Esophagus squamous epithelium (tissue), 5 donors: ENCODE measurements around the gene TXNDC17. TPM values are rescaled to one million over a fixed set of nuclear protein-coding genes. Genes with fewer than 3 reads are reported as not detected.

Experiments
- DNase-seq: peaks from one replicate; lab custom pipeline; 2025; lab: John Stamatoyannopoulos, UW
- H3K27ac ChIP-seq, 4 donors: fragments of 200-600 bp; sonication (generic); one replicate each; pipeline ENCODE4 v1.5.1; 2016 to 2019; ENCODE audit warnings: mild to moderate bottlenecking in 1 of 4
- H3K27me3 ChIP-seq, 4 donors: fragments of 200-600 bp; sonication (generic); 1 replicate in 3 of 4; 2 replicates in 1 of 4; pipeline versions ENCODE4 v1.5.1 to v1.6.0; 2017 to 2021; ENCODE audit warnings: antibody characterized with exemption in 1 of 4
- H3K36me3 ChIP-seq, 3 donors: fragments of 200-600 bp; sonication (generic); one replicate each; pipeline ENCODE4 v1.5.1; 2016 to 2019
- H3K4me1 ChIP-seq, 3 donors: fragments of 200-600 bp; sonication (generic); one replicate each; pipeline ENCODE4 v1.5.1; 2017 to 2019
- H3K4me3 ChIP-seq, 4 donors: fragments of 200-600 bp; sonication (generic); 1 replicate in 3 of 4; 2 replicates in 1 of 4; pipeline ENCODE4 v1.5.1; 2016 to 2019; ENCODE audit warnings: mild to moderate bottlenecking in 2 of 4, moderate library complexity in 1 of 4
- H3K9me3 ChIP-seq, 3 donors: fragments of 200-600 bp; sonication (generic); one replicate each; pipeline ENCODE4 v1.5.1; 2016 to 2019
- CTCF ChIP-seq, 6 experiments: fragments of 450-650 bp in 4 of 6; fragments of 200-600 bp in 2 of 6; sonication (generic) in 2 of 6; IDR thresholded peaks; one replicate each; pipeline ENCODE4 v1.5.1; 2016 to 2019; ENCODE audit warnings: antibody characterized with exemption in 6 of 6, mild to moderate bottlenecking in 4 of 6, moderate library complexity in 4 of 6
- POLR2A ChIP-seq, 4 donors: fragments of 450-650 bp; IDR thresholded peaks; one replicate each; pipeline ENCODE4 v1.6.1; 2017; ENCODE audit warnings: antibody characterized with exemption in 4 of 4, mild to moderate bottlenecking in 4 of 4, moderate library complexity in 3 of 4
- WGBS, 2 donors: methylation state at CpG; one replicate each; pipeline ENCODE4 v1.1.5; 2018; 5-methylcytosine and 5-hydroxymethylcytosine counted together
- intact Hi-C: fragments of 100-400 bp; cut with DNase I; formaldehyde crosslinking; loops from one replicate; pipeline ENCODE4 v1.15.0; 2022
- total RNA-seq, 4 donors: library from RNA; depleted of rRNA; stranded (reverse); fragments of >200 nt; gene quantifications; one replicate each; pipeline ENCODE4 v1.1.0, GENCODE V29; 2016
- donor health status: DM: yes; HTN: yes; CAD: no.

The TXNDC17 gene
- total RNA-seq, 4 donors from 2014 or later: 446 to 796 (median 696) TPM

- H3K4me1 ChIP-seq: peaks cover 19 to 74% (median 37%) of the 10 kb centered on the region in 3 donors
- intact Hi-C loops: loop anchor here (10.0 kb wide), 1 partner anchor 88 kb away; the partner anchor contains the start of gene PITPNM3
- no peaks in the 10 kb centered on the region for H3K9me3 ChIP-seq
- H3K36me3 ChIP-seq: peaks cover 0 to 49% (median 0%) of the 10 kb centered on the region in 3 donors
- TF ChIP-seq POLR2A (IDR thresholded peaks at IDR 0.05) (no peak), CTCF (IDR thresholded peaks at IDR 0.05) (no peak)
- WGBS, 2 donors: 18 to 54% methylated on average over 2 of the region's 2 CpGs
- peak overlapping the region; percentile 91 to 94 (median 93) for H3K27ac ChIP-seq
- DNase-seq: no peak
- H3K4me3 ChIP-seq: peak overlapping the region; percentile 67 to 94 (median 88)
- H3K27me3 ChIP-seq: no peaks in the 10 kb centered on the region
Measured at GRCh38 chr17:6642592-6642991, 1.7 kb downstream of the TXNDC17 start.

GRCh38 chr17:6643451-6644125 lies 2.7 kb downstream of the TXNDC17 start:
- WGBS, 2 donors: 29 to 60% methylated on average over 5 of the region's 5 CpGs
- intact Hi-C loops: loop anchor here (10.0 kb wide), 1 partner anchor 89 kb away; the partner anchor contains the start of gene PITPNM3
- peak overlapping the region; percentile 10 to 94 (median 92) for H3K27ac ChIP-seq
- DNase-seq: no peak
- no peak for TF ChIP-seq POLR2A (IDR thresholded peaks at IDR 0.05)
- no peak for TF ChIP-seq CTCF (IDR thresholded peaks at IDR 0.05)
- H3K4me1 ChIP-seq: peaks cover 14 to 74% (median 34%) of the 10 kb centered on the region in 3 donors
- no peaks in the 10 kb centered on the region for H3K27me3 ChIP-seq
- no peaks in the 10 kb centered on the region for H3K9me3 ChIP-seq
- peaks cover 0 to 59% (median 0%) of the 10 kb centered on the region in 3 donors for H3K36me3 ChIP-seq
- peak overlapping the region in 2 of 4 donors; percentile 67 to 94 for H3K4me3 ChIP-seq

- intact Hi-C loops: loop anchor here (10.0 kb wide), 1 partner anchor 93 kb away; the partner anchor contains the start of gene PITPNM3
- H3K36me3 ChIP-seq: peaks cover 0 to 68% (median 0%) of the 10 kb centered on the region in 3 donors
- DNase-seq: no peak
Measured at GRCh38 chr17:6648181-6648580, 7.3 kb downstream of the TXNDC17 start.

GRCh38 chr17:6651354-6651918 lies 10.6 kb downstream of the TXNDC17 start, which contains the start of the genes C17orf100 and MED31:
TSS of gene C17orf100 (plus strand) at chr17:6651762. CDS start at chr17:6651914, 152 bp downstream.
TSS of gene MED31 (minus strand) at chr17:6651605. CDS start at chr17:6651528, 77 bp downstream.
- H3K36me3 ChIP-seq: peaks cover 0 to 36% (median 0%) of the 10 kb centered on the region in 3 donors
- no peaks in the 10 kb centered on the region for H3K9me3 ChIP-seq
- peak within 1 kb of the TSS; percentile 61 to 82 (median 72) for H3K4me3 ChIP-seq
- peak; percentile 62 for DNase-seq
- H3K27ac ChIP-seq: peak within 1 kb of the TSS; percentile 85 to 96 (median 90)
- peak in 1 of 6 experiments; percentile 15 for TF ChIP-seq CTCF (IDR thresholded peaks at IDR 0.05)
- peak in 3 of 4 donors; percentile 52 to 80 (median 66) for TF ChIP-seq POLR2A (IDR thresholded peaks at IDR 0.05)
- 0% methylated on average over 1 to 6 of the region's 35 CpGs for WGBS, 2 donors
- intact Hi-C loops: no loop called here
- peaks cover 0 to 21% (median 0%) of the 10 kb centered on the region in 4 donors for H3K27me3 ChIP-seq
- peaks cover 15 to 90% (median 31%) of the 10 kb centered on the region in 3 donors for H3K4me1 ChIP-seq

More at GRCh38 chr17:6648181-6648580, 7.3 kb downstream of the TXNDC17 start:
- Histone ChIP-seq H3K9me3 (no peaks in the 10 kb centered on the region), H3K4me1 (peaks cover 5 to 81% (median 32%) of the 10 kb centered on the region in 3 donors), H3K4me3 (no peak overlapping the region), H3K27me3 (no peaks in the 10 kb centered on the region), H3K27ac (no peak overlapping the region)
- TF ChIP-seq CTCF (IDR thresholded peaks at IDR 0.05): peak in 4 of 6 experiments; percentile 10 to 53 (median 34)
- TF ChIP-seq POLR2A (IDR thresholded peaks at IDR 0.05): no peak
